Activated CD8-positive, alpha-beta memory T cell treated with anti-CD3 and anti-CD28 coated beads, Interleukin-2, amount 50 U/mL, for 48 hours (primary cell): ENCODE measurements around the gene SDCCAG8.

Experiments
- DNase-seq: peaks from one replicate; pipeline ENCODE4 v3.0.0-alpha.2; 2020

The SDCCAG8 gene

DNA sequence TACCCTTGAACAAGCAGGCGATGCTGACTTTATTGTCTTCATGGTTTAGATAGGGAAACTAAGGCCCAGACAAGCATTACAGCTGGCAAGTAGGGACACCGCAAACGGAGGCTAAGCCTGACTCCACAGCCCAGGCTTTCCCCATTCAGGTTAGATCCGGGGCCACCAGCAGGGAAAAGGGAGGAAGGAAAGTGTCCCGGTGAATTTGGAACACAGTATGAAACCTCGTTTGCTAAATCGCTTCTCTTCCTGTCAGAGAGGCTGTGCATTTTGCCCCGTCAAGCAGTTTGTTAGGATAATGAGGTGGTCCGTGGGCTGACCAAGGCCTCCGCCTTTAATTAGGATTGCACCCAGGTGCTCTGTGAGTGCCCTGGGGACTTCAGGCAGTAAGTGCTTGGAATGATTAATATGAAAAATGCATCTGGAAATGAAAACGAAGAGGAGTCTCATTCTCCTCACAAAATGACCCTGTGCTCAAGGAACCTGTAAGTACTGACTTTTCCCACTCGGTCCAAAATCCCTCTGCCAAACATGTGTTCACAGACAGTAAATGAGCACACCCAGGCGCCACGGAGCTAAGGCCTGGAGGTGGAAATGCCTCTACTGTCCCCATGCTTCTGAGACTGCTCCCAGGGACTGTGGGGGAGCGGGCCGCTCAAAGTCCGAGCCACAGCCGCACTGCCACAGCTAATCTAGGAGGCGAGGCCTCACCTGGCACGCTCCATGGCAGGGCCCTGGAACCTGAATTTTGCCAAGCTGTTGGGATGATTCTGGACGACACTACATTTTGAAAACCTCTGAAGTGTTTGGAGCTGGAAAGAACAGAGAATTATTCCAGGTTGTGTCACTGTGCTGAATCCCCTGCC, 234.1 kb downstream of the SDCCAG8 start:
- DNase-seq = no peak

DNA sequence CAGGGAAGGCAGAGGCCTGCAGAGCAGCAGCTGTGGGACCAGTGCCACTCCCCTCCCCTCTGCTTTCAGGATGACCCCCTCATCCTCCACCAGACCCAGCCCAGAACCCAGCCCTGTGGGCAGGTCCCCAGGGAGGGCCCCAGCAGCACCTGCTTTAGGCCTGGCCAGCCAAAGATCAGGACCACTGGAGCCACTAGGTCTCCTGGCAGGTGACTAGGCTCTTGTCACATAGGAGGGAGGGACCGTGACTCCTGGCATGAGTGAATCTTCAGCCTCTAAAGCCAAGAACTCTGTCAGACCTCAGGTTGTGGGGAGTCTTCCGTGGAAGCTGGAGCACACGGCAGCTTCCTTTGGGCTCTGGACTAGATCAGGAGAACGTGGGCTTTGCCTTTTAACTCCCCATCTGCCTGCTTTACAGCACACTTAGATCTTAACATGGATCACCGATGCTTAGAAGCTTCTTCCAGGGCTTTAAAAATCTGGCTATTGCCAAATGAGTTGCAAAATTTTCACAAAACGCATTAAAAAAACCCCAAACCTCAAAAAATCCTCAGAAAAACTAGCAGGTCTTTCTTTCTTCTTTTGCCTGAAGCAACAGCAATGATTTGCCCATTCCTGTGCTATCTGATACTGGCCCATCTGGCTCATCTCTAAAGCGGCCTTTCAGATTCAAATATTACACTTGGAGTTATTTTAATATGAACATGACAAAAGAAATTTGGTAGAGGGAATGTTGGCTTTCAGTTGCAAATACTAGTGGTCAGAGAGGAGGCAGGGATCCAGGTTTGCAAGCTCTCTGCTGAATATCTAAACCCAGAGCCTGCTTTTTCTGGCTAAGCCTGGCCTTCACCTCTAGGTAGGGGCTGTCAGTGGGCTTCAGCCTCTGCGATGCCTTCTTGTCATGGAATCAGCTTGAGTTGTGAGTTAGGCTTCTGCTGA, 235.2 kb downstream of the SDCCAG8 start:
- DNase-seq = no peak

DNA sequence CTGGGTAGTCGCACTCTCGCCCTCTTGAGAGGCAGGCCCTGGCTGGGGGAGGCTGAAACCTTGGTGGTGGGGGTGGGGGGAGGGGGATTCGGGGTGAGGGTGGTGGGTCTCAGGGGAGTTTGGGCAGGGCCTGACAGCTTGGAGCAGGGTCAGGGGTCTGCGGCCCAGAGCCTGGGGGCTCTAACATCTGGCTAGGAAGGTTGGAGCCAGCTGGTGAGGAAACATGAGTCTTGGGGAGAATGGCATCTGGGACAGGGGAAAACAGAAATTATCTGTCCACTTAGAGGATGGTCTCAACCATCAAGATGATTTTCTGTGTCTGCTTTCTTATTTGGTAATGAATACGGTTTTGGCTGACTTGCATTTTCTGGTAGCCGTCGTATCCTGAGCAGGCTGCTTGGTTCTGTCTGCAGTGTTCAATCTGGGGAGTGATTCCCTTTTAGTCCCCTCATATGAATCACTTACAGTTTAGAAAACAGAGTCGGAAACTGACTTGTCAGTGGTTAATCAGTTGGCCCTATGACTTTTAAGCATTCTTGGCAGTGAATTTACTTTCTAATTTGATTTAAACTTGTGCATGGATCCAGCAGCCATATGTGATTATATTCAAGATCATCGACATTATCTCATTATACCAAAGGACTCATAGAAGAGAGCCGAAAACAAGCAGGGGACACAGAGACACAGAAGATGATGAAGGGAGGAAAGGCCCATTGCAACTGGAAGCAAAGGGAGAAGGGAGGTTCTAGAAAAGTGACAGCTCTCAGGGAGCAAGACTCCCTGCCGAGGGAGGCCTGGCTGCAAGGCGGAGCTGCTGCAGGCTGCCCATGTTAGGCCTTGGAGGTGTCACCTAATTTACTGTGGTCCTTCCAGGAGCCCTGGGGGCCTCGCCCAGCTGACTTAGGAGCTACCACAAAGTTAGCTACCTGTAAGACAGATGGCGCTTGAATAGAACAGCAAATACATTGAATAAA, 237.6 kb downstream of the SDCCAG8 start:
- no peak for DNase-seq

DNA sequence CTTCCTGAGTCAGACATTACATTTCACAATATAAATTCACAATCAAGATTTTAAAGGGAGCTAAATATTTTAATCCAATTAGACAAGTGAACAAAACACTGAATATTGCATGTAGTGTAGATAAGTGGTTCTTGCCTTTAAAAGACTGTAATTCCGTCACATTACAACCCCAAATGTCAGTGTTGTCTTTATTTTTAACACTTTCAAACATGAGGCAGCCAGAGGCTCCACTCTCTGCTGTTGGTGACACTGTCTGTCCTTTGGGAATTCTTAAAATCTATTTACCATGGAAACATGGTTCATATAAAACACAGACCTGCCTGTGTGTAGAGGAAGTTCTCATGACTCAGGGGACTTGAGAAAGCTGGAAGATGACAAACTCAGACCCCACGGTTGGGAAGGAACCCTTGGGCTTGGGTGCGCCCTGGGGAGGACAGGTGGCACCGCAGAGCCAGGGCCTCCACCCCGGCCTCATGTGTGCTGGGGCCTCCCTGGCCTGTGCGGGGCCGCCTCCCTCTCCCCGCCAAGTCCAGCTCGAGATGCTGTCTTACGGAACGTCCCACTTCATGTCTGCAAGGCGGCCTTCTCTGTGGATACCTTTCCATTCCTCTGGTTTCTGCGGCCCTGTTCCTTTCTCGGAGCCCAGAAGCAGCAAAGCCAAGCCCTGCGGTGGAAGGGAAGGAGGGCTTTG, 239.0 kb downstream of the SDCCAG8 start:
- no peak for DNase-seq

DNA sequence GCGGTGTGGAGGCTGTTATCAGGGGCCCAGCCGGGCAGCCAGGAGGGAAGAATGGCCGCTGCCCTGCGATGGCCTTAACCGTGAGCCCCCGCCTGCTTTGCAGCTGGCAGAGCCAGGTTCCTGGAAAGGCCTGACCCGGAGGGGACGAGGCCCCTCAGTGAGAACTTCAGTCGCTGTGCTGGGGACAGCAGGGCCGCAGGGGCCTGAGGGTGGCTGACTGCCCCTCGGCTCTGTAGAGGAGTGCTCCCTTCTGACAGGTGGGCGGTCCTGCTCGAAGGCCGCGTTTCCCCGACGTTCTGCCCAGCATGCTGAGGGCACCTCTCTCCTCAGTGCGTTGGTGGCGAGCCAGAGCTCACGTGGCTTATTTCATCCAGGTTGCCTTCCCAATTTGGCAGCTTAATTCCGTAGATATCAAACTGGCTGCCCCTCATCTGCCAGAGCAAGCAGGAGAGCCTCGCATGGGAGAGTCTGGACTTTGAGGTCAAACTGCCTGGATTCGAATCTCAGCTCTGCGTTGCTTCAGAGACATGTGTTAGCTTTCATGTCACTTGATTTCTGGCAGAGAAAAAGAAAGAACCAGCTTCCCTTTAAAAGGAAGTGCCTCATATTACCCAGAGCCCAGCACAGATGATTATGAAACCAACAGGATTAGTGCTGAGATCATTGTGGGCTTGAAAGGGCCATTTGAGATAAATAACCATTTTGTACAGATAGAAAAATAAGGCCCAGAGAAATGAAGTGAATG, 239.8 kb downstream of the SDCCAG8 start:
- DNase-seq = no peak

DNA sequence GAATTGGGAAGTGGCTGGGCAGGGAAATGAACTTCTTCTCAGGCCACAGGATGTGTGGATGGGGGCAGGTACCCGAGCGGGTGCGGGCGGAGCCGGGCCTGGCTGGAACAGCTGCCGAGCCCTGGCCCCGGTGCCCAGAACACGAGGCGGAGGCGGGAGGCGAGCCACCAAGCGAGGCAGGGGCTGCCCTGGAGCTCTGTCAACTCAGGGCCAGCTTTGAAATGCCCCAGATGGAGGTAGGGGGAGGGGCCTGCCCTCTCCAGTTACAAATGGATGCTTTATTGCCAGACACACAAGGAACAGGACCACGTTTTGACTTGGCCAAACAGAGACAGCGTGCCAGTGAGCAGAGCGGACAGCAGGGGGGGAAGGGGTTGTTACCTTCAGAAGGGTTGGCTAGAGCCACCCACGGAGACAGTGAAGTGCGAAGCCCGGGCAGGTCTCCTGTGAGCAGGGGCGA, 240.4 kb downstream of the SDCCAG8 start:
- no peak for DNase-seq

DNA sequence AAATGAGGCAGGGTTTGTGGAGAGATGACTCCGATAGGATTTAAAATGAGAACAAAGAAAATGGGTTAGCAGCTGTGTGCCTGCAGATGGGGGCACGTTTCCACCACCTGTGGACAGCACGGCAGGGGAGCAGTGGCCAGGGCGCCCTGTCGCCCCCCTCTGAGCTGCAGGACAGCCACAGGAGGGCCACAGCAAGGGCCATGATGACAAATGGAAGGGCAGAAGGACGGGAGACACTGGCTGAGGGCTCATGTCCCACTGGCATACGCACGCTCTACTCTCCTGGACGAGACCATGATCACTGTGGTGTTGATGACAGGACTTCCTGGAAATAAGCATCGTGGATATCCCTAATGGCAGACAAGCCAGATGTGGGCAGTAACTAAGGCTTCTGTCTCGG, 241.0 kb downstream of the SDCCAG8 start:
- no peak for DNase-seq

DNA sequence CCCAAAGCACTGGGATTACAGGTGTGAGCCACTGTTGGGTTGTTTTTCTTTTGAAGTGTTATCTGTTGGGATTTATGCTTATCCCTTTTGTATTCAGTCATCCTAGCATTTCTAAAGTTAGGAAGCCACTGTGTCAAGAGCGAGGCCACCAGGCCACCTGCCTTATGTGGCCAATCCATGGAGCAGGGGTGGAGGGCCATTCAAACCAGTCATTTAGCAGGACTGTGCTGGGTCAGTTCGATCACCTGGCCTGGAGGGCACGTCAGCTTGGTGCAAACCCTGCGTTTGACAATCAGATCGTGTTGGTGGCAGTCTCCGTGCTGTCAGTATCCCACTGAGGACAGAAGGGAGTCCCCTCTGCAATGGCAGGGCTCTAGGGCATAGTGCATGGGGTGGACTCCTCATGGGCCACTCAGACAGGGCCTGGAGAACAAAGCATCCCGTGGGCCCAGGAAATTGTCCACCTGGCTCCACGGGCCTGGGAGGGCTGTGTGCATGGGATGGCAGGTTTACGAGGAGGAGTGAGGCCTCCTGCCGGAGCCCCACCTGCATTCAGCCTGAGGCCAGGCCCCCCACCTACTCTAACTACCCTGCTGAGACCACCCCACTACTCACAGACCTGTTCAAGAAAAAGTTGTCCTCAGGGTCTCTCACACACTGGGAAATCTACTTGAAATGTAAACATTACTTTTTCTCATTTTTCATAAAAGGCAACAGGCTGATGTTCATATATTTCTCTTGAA, 242.3 kb downstream of the SDCCAG8 start:
- DNase-seq = no peak

DNA sequence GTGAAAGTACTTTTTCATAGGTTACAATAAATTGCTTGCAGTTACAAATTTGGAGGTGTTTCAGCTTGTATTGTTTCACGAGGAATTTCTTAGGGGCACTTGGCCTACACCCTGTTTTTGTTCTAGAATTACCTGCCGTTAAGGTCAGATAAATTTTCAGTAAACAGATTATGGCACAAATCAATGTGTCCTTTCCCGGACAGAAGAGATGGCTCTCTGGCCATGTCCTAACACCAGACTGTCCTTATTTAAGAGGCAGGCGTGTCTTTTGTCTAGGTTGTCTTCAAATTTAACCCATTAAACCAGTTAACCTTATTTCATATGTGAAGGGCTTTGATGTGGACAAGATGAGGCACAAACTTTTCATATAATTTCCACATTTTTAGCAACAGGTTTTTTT, 243.4 kb downstream of the SDCCAG8 start:
- DNase-seq = no peak

DNA sequence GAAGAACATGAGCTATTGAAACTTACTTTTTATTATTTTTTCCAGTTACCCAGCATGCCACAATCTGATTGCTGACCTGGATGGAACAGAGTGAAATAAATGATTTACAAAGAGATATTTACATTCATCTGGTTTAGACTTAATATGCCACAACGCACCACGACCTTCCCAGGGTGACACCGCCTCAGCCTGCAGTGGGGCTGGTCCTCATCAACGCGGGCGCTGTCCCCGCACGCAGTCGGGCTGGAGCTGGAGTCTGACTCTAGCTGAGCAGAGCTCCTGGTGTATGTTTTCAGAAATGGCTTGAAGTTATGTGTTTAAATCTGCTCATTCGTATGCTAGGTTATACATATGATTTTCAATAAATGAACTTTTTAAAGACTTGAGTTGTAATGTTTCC, 243.9 kb downstream of the SDCCAG8 start:
- DNase-seq = no peak

DNA sequence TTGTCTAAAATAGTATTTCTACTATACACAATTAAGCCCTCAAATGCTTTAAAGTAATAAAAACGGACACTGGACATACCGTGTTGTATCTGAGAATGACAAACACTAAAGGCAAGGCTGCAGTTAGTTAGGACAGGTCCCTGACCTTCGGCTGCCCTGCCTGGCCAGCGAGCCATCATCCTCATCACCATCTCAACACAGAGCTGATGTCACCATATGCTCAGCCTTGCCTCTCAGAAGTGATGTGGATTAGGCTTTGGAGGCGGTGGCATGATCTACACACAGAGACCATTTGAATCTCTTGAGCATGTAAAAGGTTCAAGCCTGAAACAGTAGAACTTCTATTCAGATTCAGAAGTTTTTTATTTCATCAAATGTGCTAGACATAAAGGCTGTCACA, 244.7 kb downstream of the SDCCAG8 start:
- DNase-seq = no peak

DNA sequence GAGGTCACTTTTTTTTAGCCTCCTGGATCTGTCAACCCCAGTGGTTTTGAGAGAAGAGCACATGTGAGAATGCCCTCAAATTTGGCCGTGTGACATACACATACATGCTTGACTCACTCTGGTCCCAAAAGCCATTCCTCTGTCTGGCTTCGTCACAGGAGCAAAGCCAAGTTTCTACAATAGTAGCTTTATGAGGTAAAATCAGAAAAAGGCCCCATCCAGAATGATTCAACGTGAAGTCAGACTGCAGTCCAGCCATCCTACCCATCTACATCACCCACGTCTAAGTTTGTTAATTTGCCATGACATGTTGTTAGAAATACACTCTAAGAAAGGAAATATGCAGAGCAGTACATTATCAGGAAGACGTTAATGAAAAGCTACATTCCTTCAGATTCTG, 245.2 kb downstream of the SDCCAG8 start:
- DNase-seq = no peak

DNA sequence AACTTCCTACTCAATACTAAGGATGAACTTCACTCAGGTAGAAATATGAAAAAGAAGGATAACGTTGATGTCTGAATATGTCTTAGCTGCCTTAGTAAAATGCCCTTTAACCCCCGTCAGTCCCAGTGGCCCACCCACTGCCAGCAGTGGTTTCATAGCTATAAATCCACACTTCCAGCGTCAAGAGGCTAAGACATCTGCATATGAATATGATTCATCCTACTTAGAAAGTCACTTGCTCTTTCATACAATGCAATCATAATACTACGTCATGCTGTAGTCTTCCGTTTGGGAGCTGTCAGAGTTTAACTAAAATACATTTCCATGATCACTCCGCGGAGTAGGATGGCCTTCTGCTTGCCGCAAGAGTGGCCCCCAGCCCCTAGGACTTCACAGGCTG, 247.3 kb downstream of the SDCCAG8 start:
- DNase-seq = no peak

DNA sequence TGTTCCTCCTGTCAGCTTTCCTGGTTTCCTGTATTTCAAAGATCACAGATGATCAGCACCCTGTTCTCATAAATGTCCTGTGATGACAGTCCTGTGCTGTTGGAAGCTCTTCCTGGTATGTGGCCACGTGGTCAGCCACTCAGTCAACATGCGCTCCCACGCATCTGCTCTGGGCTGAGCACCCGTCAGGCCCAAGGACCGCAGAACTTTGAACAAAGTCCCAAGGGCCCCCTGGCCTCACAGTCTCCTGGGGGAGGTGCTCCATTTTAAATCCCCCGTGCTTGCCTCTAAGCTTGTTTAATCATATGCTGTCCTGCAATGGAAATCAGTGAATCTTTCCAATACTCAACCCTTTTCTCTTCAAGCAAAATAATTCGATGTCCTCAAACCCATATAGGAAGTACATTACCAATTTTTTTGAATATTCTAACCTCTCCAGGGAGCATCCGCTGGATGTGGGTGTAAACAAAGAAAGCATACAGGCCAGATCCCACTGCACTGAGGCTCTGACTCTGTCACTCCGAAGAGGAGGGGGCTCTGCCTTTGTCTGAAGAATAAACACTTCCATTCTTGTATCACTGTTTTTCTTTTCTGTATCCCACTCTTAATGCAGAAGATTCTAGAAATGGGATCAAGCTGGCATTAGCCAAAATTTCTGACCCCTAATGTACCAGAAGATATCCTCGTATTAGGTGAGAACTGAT, 250.3 kb downstream of the SDCCAG8 start:
- no peak for DNase-seq

DNA sequence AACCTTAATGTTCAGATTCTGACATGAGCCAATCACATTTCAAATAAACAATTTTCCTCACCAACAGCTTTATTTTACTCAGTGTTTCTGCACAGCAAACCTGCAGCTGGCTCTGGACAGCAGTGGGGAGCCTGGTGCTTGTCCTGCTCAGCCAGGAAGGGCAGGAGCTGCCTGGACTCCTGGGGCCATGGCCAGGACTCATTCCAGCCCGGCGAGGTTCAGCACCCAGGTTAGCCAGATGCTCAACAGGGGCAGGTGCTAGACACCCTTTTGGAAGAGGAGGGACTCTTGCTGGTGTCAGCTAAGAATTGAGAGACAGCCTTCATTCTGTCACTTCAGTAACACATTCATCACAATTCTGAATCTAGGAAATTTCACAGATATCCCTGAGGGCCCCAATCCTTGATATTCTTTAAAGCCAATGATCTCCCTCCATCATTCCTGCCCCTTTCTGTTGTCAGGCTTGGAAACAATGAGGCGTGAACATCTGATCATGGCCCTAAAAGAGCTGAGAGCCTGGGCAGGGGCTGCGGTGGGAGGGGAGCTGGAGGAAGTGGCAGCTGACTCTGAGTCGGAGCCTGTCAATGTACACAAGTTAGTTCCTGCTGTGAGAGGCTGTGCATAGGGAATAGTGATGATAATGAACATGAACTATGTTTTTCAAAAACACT, 251.3 kb downstream of the SDCCAG8 start:
- DNase-seq = no peak

DNA sequence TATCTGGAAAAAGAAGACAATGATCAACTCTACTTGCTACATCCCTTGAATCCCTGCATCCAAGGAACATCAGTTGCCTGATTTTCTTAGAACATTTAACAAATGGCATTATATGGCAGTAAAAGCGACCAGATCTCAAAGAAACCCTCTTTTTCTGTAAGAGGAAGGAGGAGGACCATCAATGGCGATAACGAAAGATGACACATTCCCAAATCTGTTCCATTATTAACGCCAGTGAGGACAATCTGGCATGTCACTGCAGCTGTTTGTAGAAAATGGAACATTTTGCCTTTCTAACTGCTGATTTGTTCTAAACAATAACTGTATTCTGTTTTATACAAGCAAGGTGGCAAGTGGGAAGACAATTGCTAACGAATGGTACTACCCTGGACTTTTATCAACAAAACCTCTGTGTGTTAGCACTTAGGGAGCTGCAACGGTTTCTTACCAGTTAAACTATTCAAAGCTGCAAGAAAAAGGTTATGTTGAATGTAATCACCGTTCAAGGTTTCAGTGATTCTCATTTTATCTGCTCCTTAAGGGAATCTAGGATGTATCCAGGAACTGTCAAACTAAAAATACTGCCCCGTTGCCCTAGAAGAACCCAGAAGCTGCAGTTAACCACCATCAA, 251.9 kb downstream of the SDCCAG8 start:
- no peak for DNase-seq

DNA sequence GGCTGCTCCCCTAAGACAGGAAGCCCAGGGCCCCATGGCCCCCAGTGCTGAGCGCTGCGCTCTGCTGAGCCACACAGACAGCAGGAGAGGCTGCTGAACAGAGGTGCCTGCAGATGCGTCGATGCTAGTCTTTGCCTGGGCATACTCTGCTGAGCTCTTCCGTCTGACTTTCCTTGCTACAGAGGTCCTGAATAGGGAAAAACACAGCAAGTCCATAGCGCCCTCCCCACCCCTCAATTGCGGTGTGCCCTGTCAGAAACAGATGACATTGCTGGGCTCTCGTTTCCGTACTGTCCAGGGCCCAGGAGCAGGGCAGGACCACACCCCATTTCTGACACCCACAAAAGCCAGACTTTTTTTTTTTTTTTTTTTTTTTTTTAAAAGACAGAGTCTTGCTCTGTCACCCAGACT, 252.5 kb downstream of the SDCCAG8 start:
- no peak for DNase-seq

DNA sequence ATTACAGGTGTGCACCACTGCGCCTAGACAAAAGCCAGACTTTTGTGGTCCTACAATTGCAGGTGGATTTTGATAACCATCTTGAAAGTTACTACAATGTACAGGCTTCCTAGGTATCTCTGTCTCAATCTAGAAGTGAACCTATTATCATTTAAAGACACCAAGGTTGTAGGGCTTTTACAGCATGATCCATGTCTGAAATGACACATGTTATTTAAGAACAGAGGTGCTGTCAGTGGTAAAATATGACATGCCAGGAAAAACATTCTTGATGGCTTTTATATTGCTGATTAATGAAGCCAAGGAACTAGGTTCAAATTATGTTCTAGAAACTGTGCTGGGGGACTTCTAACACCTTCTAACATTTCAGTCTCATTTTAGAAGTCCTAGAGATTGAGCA, 253.1 kb downstream of the SDCCAG8 start:
- DNase-seq = no peak

DNA sequence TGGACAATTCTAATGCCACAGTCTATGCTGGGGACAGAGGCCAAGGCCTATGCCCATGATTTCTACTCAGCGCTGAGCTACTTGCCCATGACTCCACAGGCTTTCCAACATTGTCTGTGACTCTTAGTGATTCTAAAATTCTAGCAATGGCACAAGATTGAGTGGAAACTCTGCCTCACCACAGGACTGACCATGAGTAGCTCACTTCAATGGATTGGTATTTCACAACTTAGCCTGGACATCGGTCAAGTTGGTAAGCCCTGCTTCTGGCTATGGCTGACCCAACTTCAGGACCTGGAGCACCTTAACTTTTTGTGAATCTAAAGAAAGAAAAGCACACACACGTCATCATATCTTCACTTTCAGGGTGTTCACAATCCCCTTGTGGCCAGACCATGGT, 255.1 kb downstream of the SDCCAG8 start:
- DNase-seq = no peak
